K562 (cell line): Measurements from ENCODE around the gene MVD. TPM values are rescaled to one million over a fixed set of nuclear protein-coding genes. Genes with fewer than 3 reads are reported as not detected.

Experiments
- ATAC-seq: fragments of 200-7000 bp; cut with Tn5 transposase; 3 replicates; pipeline ENCODE4 v1.9.1; 2020; ENCODE audit warnings: moderate library complexity
- BruUV-seq: library from RNA; stranded (reverse); fragments of 400-500 nt; replicated peaks from 2 replicates; lab custom pipeline; 2021; lab: Mats Ljungman, UMichigan
- CTCF ChIA-PET: fragments of 300-600 bp; formaldehyde crosslinking; extraction: SDS; loops from one replicate; lab custom pipeline; 2021; ENCODE audit warnings: low intra/inter-chr PET ratio; lab: Yijun Ruan, JAX
- POLR2A ChIA-PET: fragments of 300-600, 350-650 bp; sonication (Branson Sonifier 250); formaldehyde crosslinking; extraction: SDS; loops from one replicate; lab custom pipeline; 2021; ENCODE audit warnings: antibody characterized with exemption, inconsistent platforms; lab: Yijun Ruan, JAX
- DNase-seq, 4 experiments: peaks; one replicate each; pipeline versions ENCODE4 v3.0.0 to v3.0.0-alpha.2; 2011 to 2018; ENCODE audit warnings: low spot score in 3 of 4, mixed read lengths in 3 of 4; ENCODE audit errors: extremely low read depth in 1 of 4
- FAIRE-seq: peaks from 2 replicates; lab custom pipeline; 2011; peaks lifted over from hg19 to GRCh38; lab: Jason Lieb, UNC
- H2AFZ ChIP-seq: 2 replicates; pipeline ENCODE4 v1.6.0; 2011; ENCODE audit warnings: low read depth, low read length, control low read depth, inconsistent platforms
- H3K27ac ChIP-seq: fragments of 200-600 bp; 3 replicates; pipeline ENCODE4 v1.8.0; 2011; ENCODE audit warnings: low read depth, mild to moderate bottlenecking, control low read depth, inconsistent platforms, low read length, moderate library complexity, mixed read lengths; ENCODE audit errors: extremely low read depth
- H3K27me3 ChIP-seq, 2 experiments: fragments of 300-600 bp in 1 of 2; 2 replicates in 1 of 2; 3 replicates in 1 of 2; pipeline versions ENCODE4 v1.6.0 to v1.8.0; 2011; ENCODE audit warnings: inconsistent platforms in 2 of 2, low read length in 2 of 2, mild to moderate bottlenecking in 1 of 2, mixed read lengths in 1 of 2, moderate library complexity in 1 of 2; ENCODE audit not compliant: control insufficient read depth in 2 of 2, insufficient read depth in 2 of 2
- H3K36me3 ChIP-seq: fragments of 300-600 bp; 3 replicates; pipeline ENCODE4 v1.8.0; 2011; ENCODE audit warnings: mild to moderate bottlenecking, low read length, inconsistent platforms; ENCODE audit not compliant: control insufficient read depth, insufficient read depth
- H3K4me1 ChIP-seq, 2 experiments: fragments of 200-600 bp in 1 of 2; replicated peaks in 1 of 2; 2 replicates in 1 of 2; 3 replicates in 1 of 2; pipeline versions ENCODE4 v1.5.1 to v1.8.0; 2011; ENCODE audit warnings: inconsistent platforms in 2 of 2, low read length in 2 of 2, mild to moderate bottlenecking in 1 of 2, mixed read lengths in 1 of 2, moderate library complexity in 1 of 2; ENCODE audit not compliant: control insufficient read depth in 2 of 2, insufficient read depth in 2 of 2
- H3K4me2 ChIP-seq: 2 replicates; pipeline ENCODE4 v1.6.1; 2011; ENCODE audit warnings: low read length, control low read depth, inconsistent platforms, mixed read lengths; ENCODE audit not compliant: insufficient read depth
- H3K4me3 ChIP-seq: fragments of 200-600 bp; sonication (generic), shearing (Covaris generic); 2 replicates; pipeline ENCODE4 v1.5.1; 2016; ENCODE audit warnings: control low read depth, inconsistent platforms
- H3K79me2 ChIP-seq: fragments of 200-600 bp; 3 replicates; pipeline ENCODE4 v1.8.0; 2011; ENCODE audit warnings: low read length, inconsistent platforms; ENCODE audit not compliant: control insufficient read depth, insufficient read depth
- H3K9ac ChIP-seq, 2 experiments: 2 replicates each; pipeline versions ENCODE4 v1.6.0 to v1.6.1; 2011; ENCODE audit warnings: low read depth in 2 of 2, low read length in 2 of 2, control low read depth in 1 of 2, inconsistent platforms in 1 of 2, mild to moderate bottlenecking in 1 of 2, mixed read lengths in 1 of 2; ENCODE audit not compliant: insufficient read depth in 1 of 2
- H3K9me1 ChIP-seq: one replicate; pipeline ENCODE4 v1.6.0; 2011; ENCODE audit warnings: inconsistent platforms, mild to moderate bottlenecking, low read length, moderate library complexity; ENCODE audit not compliant: control insufficient read depth, insufficient read depth
- H3K9me3 ChIP-seq: replicated peaks from 2 replicates; pipeline ENCODE4 v1.5.1; 2011; ENCODE audit warnings: low read depth, low read length, inconsistent platforms; ENCODE audit not compliant: control insufficient read depth, insufficient read depth
- H4K20me1 ChIP-seq: replicated peaks from 2 replicates; pipeline ENCODE4 v1.6.1; 2011; ENCODE audit warnings: low read length, inconsistent platforms, mixed read lengths; ENCODE audit not compliant: control insufficient read depth, insufficient read depth
- POLR2AphosphoS5 ChIP-seq: IDR thresholded peaks from 2 replicates; pipeline ENCODE4 v1.6.1; 2011; ENCODE audit warnings: mild to moderate bottlenecking, low read depth, low read length, moderate library complexity; ENCODE audit not compliant: control insufficient read depth, insufficient read depth
- SP1 ChIP-seq: sonication (generic); formaldehyde crosslinking; IDR thresholded peaks from 2 replicates; pipeline ENCODE4 v1.8.1; 2022; ENCODE audit warnings: mild to moderate bottlenecking, missing genetic modification reagents
- WGBS: fragments of 100-300 bp; shearing (Covaris generic); methylation state at CpG from one replicate; pipeline ENCODE4 v1.1.6; 2016; ENCODE audit warnings: low coverage, mixed read lengths; ENCODE audit not compliant: insufficient coverage; ENCODE audit errors: missing lambda C conversion rate; 5-methylcytosine and 5-hydroxymethylcytosine counted together
- in situ Hi-C: fragments of 300-500 bp; cut with MboI; formaldehyde crosslinking; loops from 4 replicates; pipeline ENCODE4 v1.15.0; 2018; ENCODE audit warnings: inconsistent platforms, mixed read lengths
- intact Hi-C: fragments of 100-400 bp; cut with micrococcal nuclease; formaldehyde crosslinking; loops from 2 replicates; pipeline ENCODE4 v1.14.2; 2022
- polyA plus RNA-seq, 8 experiments: library from polyadenylated mRNA; depleted of rRNA in 4 of 8; stranded (reverse) in 5 of 8; unstranded in 3 of 8; fragments of >200 nt; fragmentation: Nextera tagmentation in 2 of 8; fragmentation: Illumina TruSeq in 1 of 8; extraction: Ambion mirVana in 2 of 8; extraction: Trizol in 1 of 8; gene quantifications; 2 replicates each; pipeline versions ENCODE4 v1.2.1 to v1.2.3, GENCODE V29; 2011 to 2014; ENCODE audit warnings: inconsistent platforms in 1 of 8, missing spikeins in 1 of 8
- total RNA-seq, 7 experiments: library from RNA; depleted of rRNA in 6 of 7; stranded (reverse); fragments of >200 nt in 6 of 7; fragmentation: Illumina TruSeq in 2 of 7; extraction: Trizol in 2 of 7; gene quantifications; 2 replicates each; pipeline versions ENCODE4 v1.2.1 to v1.2.3, GENCODE V29; 2011 to 2021; ENCODE audit warnings: low replicate concordance in 1 of 7

The MVD gene
- total and polyA plus RNA-seq, 9 of the 15 experiments (the other 6 are each of a cell fraction or from before 2014, with no cell fraction given), result 12.2 to 141 (median 45.3) TPM

GRCh38 chr16:88640039-88640495, 22.8 kb downstream of the MVD start:
- 26% methylated on average over 13 of the region's 13 CpGs for WGBS
- TF ChIP-seq POLR2AphosphoS5 (0 out of 2 replicates have a peak, but pooled peaks have one; percentile 7), SP1 (CRISPR knock-in tag) (no peak)
- TF ChIP-seq, all 486 proteins: peak for 1
- POLR2A ChIA-PET, result interaction anchor here (0.6 to 2.7 kb wide), 4 partner anchors 9 to 62 kb away, joined by 3 to 13 read pairs (median 8); no protein-coding TSS in a partner anchor
- H2AFZ ChIP-seq, result peak overlapping the region; percentile 47; the same call in 1 of the 2 replicates
- peaks cover 12% of the 10 kb centered on the region; the same call in 1 of the 3 replicates for H3K36me3 ChIP-seq
- intact Hi-C loops (no loop called here), in situ Hi-C loops (no loop called here)
- no peak overlapping the region for H3K27ac ChIP-seq
- peaks cover 13 to 18% of the 10 kb centered on the region in 2 experiments; a peak in 3 of 5 replicates for H3K27me3 ChIP-seq
- DNase-seq, result no peak
- CTCF ChIA-PET, result no interaction called here
- H3K4me2 ChIP-seq, result no peak overlapping the region
- no peaks in the 10 kb centered on the region for H3K9me1 ChIP-seq
- peak; percentile 44 for FAIRE-seq
- no TSS peak for BruUV-seq
- H3K9ac ChIP-seq, result peak overlapping the region in 1 of 2 experiments; percentile 81; a peak in 1 of 4 replicates
- no peaks in the 10 kb centered on the region for H3K79me2 ChIP-seq
- no peak overlapping the region for H3K4me3 ChIP-seq
- H3K4me1 ChIP-seq, result peaks cover 6 to 76% of the 10 kb centered on the region in 2 experiments
- H4K20me1 ChIP-seq, result peaks cover 12% of the 10 kb centered on the region; the same call in 1 of the 2 replicates
- no peak for ATAC-seq
- H3K9me3 ChIP-seq, result no peaks in the 10 kb centered on the region
